K562 (cell line): ENCODE measurements around the gene ATRN.

Source experiments
- CBX1 ChIP-seq: sonication (generic); IDR thresholded peaks from 2 replicates; pipeline ENCODE4 v1.6.1; 2016; ENCODE audit warnings: antibody characterized with exemption, low read depth, mild to moderate bottlenecking
- E2F8 ChIP-seq: fragments of 450-650 bp; IDR thresholded peaks from 2 replicates; pipeline ENCODE4 v1.7.1; 2018; ENCODE audit warnings: mild to moderate bottlenecking, low read depth; ENCODE audit not compliant: partially characterized antibody
- FOXO4 ChIP-seq: fragments of 450-650 bp; formaldehyde crosslinking; IDR thresholded peaks from 2 replicates; pipeline ENCODE4 v1.4.0; 2020; ENCODE audit warnings: mild to moderate bottlenecking, moderate library complexity
- GTF2F1 ChIP-seq: IDR thresholded peaks from 2 replicates; pipeline ENCODE4 v1.6.1; 2011; ENCODE audit warnings: low read depth, low read length, improper control_type of control experiment
- JUNB ChIP-seq: fragments of 450-650 bp; formaldehyde crosslinking; conservative IDR thresholded peaks from 2 replicates; pipeline ENCODE4 v1.4.0; 2020; ENCODE audit warnings: mild to moderate bottlenecking
- MTF1 ChIP-seq: fragments of 250-450 bp; sonication (Bioruptor Pico); IDR thresholded peaks from 2 replicates; pipeline ENCODE4 v1.9.0; 2021; ENCODE audit warnings: moderate library complexity, mild to moderate bottlenecking, inconsistent platforms, borderline replicate concordance
- PCBP2 ChIP-seq: fragments of 200-400 bp; formaldehyde crosslinking; IDR thresholded peaks from 2 replicates; pipeline ENCODE4 v1.6.1; 2018; ENCODE audit warnings: low read length, low read depth, mild to moderate bottlenecking, moderate library complexity; ENCODE audit not compliant: poor library complexity, severe bottlenecking
- POLR2A ChIP-seq: fragments of 450-650 bp; conservative IDR thresholded peaks from 2 replicates; pipeline ENCODE4 v1.6.1; 2016
- POLR2AphosphoS5 ChIP-seq: IDR thresholded peaks from 2 replicates; pipeline ENCODE4 v1.6.1; 2011; ENCODE audit warnings: mild to moderate bottlenecking, low read depth, low read length, moderate library complexity; ENCODE audit not compliant: control insufficient read depth, insufficient read depth
- RBBP5 ChIP-seq: fragments of 200-600 bp; sonication (generic); IDR thresholded peaks from 2 replicates; pipeline ENCODE4 v1.6.1; 2012; ENCODE audit warnings: borderline replicate concordance, mild to moderate bottlenecking, low read length, control low read depth, inconsistent platforms; ENCODE audit not compliant: insufficient read depth, poor library complexity, severe bottlenecking
- RNF2 ChIP-seq: sonication (generic); IDR thresholded peaks from 2 replicates; pipeline ENCODE4 v1.6.1; 2016
- ZNF124 ChIP-seq: sonication (generic); formaldehyde crosslinking; IDR thresholded peaks from 2 replicates; pipeline ENCODE4 v1.8.1; 2022; ENCODE audit warnings: missing genetic modification reagents
- ZNF586 ChIP-seq: fragments of 450-650 bp; formaldehyde crosslinking; conservative IDR thresholded peaks from 2 replicates; pipeline ENCODE4 v1.4.0; 2020; ENCODE audit warnings: mild to moderate bottlenecking, moderate library complexity
- TF ChIP-seq, protein P1 (sequence below): sonication (generic); formaldehyde crosslinking; IDR thresholded peaks from 2 replicates; pipeline ENCODE4 v1.8.0; 2022; ENCODE audit warnings: mild to moderate bottlenecking, missing genetic modification reagents

- TF ChIP-seq ZNF124 (CRISPR knock-in tag) = no peak
- TF ChIP-seq POLR2A = no peak
- no peak for TF ChIP-seq POLR2AphosphoS5
- TF ChIP-seq RNF2 = no peak
- TF ChIP-seq GTF2F1 = no peak
- TF ChIP-seq JUNB (CRISPR knock-in tag) = no peak
- TF ChIP-seq PCBP2 = no peak
- TF ChIP-seq ZNF586 = no peak
- TF ChIP-seq, protein P1, sequence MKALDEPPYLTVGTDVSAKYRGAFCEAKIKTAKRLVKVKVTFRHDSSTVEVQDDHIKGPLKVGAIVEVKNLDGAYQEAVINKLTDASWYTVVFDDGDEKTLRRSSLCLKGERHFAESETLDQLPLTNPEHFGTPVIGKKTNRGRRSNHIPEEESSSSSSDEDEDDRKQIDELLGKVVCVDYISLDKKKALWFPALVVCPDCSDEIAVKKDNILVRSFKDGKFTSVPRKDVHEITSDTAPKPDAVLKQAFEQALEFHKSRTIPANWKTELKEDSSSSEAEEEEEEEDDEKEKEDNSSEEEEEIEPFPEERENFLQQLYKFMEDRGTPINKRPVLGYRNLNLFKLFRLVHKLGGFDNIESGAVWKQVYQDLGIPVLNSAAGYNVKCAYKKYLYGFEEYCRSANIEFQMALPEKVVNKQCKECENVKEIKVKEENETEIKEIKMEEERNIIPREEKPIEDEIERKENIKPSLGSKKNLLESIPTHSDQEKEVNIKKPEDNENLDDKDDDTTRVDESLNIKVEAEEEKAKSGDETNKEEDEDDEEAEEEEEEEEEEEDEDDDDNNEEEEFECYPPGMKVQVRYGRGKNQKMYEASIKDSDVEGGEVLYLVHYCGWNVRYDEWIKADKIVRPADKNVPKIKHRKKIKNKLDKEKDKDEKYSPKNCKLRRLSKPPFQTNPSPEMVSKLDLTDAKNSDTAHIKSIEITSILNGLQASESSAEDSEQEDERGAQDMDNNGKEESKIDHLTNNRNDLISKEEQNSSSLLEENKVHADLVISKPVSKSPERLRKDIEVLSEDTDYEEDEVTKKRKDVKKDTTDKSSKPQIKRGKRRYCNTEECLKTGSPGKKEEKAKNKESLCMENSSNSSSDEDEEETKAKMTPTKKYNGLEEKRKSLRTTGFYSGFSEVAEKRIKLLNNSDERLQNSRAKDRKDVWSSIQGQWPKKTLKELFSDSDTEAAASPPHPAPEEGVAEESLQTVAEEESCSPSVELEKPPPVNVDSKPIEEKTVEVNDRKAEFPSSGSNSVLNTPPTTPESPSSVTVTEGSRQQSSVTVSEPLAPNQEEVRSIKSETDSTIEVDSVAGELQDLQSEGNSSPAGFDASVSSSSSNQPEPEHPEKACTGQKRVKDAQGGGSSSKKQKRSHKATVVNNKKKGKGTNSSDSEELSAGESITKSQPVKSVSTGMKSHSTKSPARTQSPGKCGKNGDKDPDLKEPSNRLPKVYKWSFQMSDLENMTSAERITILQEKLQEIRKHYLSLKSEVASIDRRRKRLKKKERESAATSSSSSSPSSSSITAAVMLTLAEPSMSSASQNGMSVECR (CRISPR knock-in tag) = no peak
- TF ChIP-seq CBX1 = no peak
- no peak for TF ChIP-seq RBBP5
- TF ChIP-seq E2F8 = no peak
- no peak for TF ChIP-seq MTF1
- TF ChIP-seq FOXO4 = no peak
Observed at GRCh38 chr20:3658716-3659491, 188.1 kb downstream of the ATRN start.
